Gastrocnemius medialis (tissue), 4 donors: Measurements from ENCODE around the gene ELMO2.

Source experiments
- CTCF ChIP-seq, 5 experiments: fragments of 450-650 bp in 3 of 5; fragments of 200-600 bp in 2 of 5; sonication (generic) in 2 of 5; IDR thresholded peaks in 4 of 5; conservative IDR thresholded peaks in 1 of 5; 1 replicate in 4 of 5; 2 replicates in 1 of 5; pipeline ENCODE4 v1.5.1; 2016 to 2019; ENCODE audit warnings: antibody characterized with exemption in 5 of 5, mild to moderate bottlenecking in 3 of 5, moderate library complexity in 3 of 5
- POLR2A ChIP-seq, 2 donors: fragments of 450-650 bp; IDR thresholded peaks; one replicate each; pipeline ENCODE4 v1.6.1; 2017; ENCODE audit warnings: antibody characterized with exemption in 2 of 2, mild to moderate bottlenecking in 2 of 2, moderate library complexity in 2 of 2

- TF ChIP-seq CTCF (IDR thresholded peaks at IDR 0.05 in 4 of 5, conservative IDR thresholded peaks at IDR 0.05 in 1 of 5) (peak; percentile 84 to 92 (median 90)), POLR2A (IDR thresholded peaks at IDR 0.05) (no peak)
Measured at GRCh38 chr20:46349035-46349741, 57.2 kb downstream of the ELMO2 start.
